COLO668 (cell line): ENCODE results near the gene KRTAP2-2.

Source experiments
- DNase-seq: peaks from one replicate; lab custom pipeline; 2025; ENCODE audit not compliant: unreplicated experiment; lab: John Stamatoyannopoulos, UW

The KRTAP2-2 gene

GRCh38 chr17:41026715-41027471, 28.1 kb downstream of the KRTAP2-2 start, which contains the start of gene KRTAP1-5:
KRTAP1-5 (minus strand) TSS chr17:41027208; CDS start chr17:41027155, 53 bp downstream.
- DNase-seq: peak; percentile 5

- DNase-seq: no peak
These were observed 30.3 kb downstream of the KRTAP2-2 start for GRCh38 chr17:41024697-41025096.

GRCh38 chr17:41020336-41020735, 34.7 kb downstream of the KRTAP2-2 start:
- DNase-seq: no peak

GRCh38 chr17:41019415-41019814, 35.6 kb downstream of the KRTAP2-2 start:
- no peak for DNase-seq

- no peak for DNase-seq
These were observed 36.5 kb downstream of the KRTAP2-2 start for GRCh38 chr17:41018541-41018940.

GRCh38 chr17:41016578-41017215, 38.3 kb downstream of the KRTAP2-2 start:
- no peak for DNase-seq

GRCh38 chr17:41015454-41015853, 39.6 kb downstream of the KRTAP2-2 start:
- DNase-seq: no peak

- no peak for DNase-seq
These were observed 41.4 kb downstream of the KRTAP2-2 start for GRCh38 chr17:41013606-41014005.

GRCh38 chr17:41013181-41013580, 41.8 kb downstream of the KRTAP2-2 start:
- no peak for DNase-seq

- peak; percentile 23 for DNase-seq
These were observed 42.5 kb downstream of the KRTAP2-2 start for GRCh38 chr17:41012326-41013120.

- no peak for DNase-seq
These were observed 44.6 kb downstream of the KRTAP2-2 start for GRCh38 chr17:41010441-41010840.

- DNase-seq: no peak
These were observed 45.1 kb downstream of the KRTAP2-2 start for GRCh38 chr17:41009936-41010335.

- peak; percentile 4 for DNase-seq
These were observed 45.7 kb downstream of the KRTAP2-2 start for GRCh38 chr17:41009301-41009760.

- DNase-seq: peak; percentile 83
These were observed 46.2 kb downstream of the KRTAP2-2 start, which contains the start of gene KRTAP3-1 for GRCh38 chr17:41008811-41009210. KRTAP3-1 (minus strand) TSS chr17:41009128; CDS start chr17:41009074, 54 bp downstream.
